Subcutaneous adipose tissue (tissue), 4 donors: ENCODE data around the gene YIPF2. TPM values are rescaled to one million over a fixed set of nuclear protein-coding genes. Genes with fewer than 3 reads are reported as not detected.

ENCODE experiments used
- total RNA-seq, 4 donors: library from RNA; depleted of rRNA; stranded (reverse); fragments of >200 nt; gene quantifications; one replicate each; pipeline ENCODE4 v1.1.0, GENCODE V29; 2016
- TF ChIP-seq, protein P1 (sequence below): fragments of 450-650 bp; IDR thresholded peaks from one replicate; pipeline ENCODE4 v1.5.1; 2016; ENCODE audit warnings: low read depth, mild to moderate bottlenecking, control low read depth, antibody characterized with exemption, moderate library complexity

Gene YIPF2
- total RNA-seq, 4 donors from 2014 or later: 25.9 to 44.6 (median 35.6) TPM

GRCh38 chr19:10872546-10873107 lies 55.8 kb downstream of the YIPF2 start:
- TF ChIP-seq, protein P1, sequence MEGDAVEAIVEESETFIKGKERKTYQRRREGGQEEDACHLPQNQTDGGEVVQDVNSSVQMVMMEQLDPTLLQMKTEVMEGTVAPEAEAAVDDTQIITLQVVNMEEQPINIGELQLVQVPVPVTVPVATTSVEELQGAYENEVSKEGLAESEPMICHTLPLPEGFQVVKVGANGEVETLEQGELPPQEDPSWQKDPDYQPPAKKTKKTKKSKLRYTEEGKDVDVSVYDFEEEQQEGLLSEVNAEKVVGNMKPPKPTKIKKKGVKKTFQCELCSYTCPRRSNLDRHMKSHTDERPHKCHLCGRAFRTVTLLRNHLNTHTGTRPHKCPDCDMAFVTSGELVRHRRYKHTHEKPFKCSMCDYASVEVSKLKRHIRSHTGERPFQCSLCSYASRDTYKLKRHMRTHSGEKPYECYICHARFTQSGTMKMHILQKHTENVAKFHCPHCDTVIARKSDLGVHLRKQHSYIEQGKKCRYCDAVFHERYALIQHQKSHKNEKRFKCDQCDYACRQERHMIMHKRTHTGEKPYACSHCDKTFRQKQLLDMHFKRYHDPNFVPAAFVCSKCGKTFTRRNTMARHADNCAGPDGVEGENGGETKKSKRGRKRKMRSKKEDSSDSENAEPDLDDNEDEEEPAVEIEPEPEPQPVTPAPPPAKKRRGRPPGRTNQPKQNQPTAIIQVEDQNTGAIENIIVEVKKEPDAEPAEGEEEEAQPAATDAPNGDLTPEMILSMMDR: no peak

Other genes starting within 250 kb of the YIPF2 start
- 10 to 100 TPM; 13.7 to 30.5 (median 28.8) TPM for gene QTRT1, start 227.2 kb downstream of the YIPF2 start, total RNA-seq
- gene DNM2, start 210.6 kb downstream of the YIPF2 start, total RNA-seq: 100 to 1,000 TPM in 1 of 4 donors, 10 to 100 TPM in 3; 63.9 to 140 (median 91.5) TPM
- 10 to 100 TPM; 10.3 to 53.1 (median 34.4) TPM for gene TMED1, start 92.4 kb downstream of the YIPF2 start, total RNA-seq
- gene C19orf38, start 80.2 kb downstream of the YIPF2 start, total RNA-seq: 10 to 100 TPM in 1 of 4 donors, 1 to 10 TPM in 1, under 1 TPM in 1, not detected in 1; 0.98 to 16.7 (median 5.1) TPM
- gene CARM1, start 57.1 kb downstream of the YIPF2 start, total RNA-seq: 10 to 100 TPM; 16.7 to 19.6 (median 18.4) TPM
- 10 to 100 TPM; 14.4 to 35.6 (median 20.9) TPM for gene TIMM29, start 172 bp upstream of the YIPF2 start, total RNA-seq
- gene SMARCA4, start 32.4 kb upstream of the YIPF2 start, total RNA-seq: 10 to 100 TPM; 29.7 to 57.5 (median 39.1) TPM
- gene LDLR, start 160.8 kb upstream of the YIPF2 start, total RNA-seq: 10 to 100 TPM; 11.0 to 31.1 (median 23.3) TPM
- 1 to 10 TPM; 1.3 to 5.1 (median 4.2) TPM for gene SPC24, start 227.1 kb upstream of the YIPF2 start, total RNA-seq